Measurements from ENCODE around the gene THADA.

THADA gene

GRCh38 chr2:43383533-43383932 is 212.3 kb downstream of the THADA start:
- DNase-seq: no peak

- no peak for DNase-seq
Measured at GRCh38 chr2:43379494-43379893, 216.3 kb downstream of the THADA start.

GRCh38 chr2:43377327-43377726 is 218.5 kb downstream of the THADA start:
- DNase-seq: no peak

GRCh38 chr2:43376523-43377198 is 219.2 kb downstream of the THADA start:
- no peak for DNase-seq

- no peak for DNase-seq
Measured at GRCh38 chr2:43375746-43376522, 219.9 kb downstream of the THADA start.

- no peak for DNase-seq
Measured at GRCh38 chr2:43372416-43373081, 223.3 kb downstream of the THADA start.

GRCh38 chr2:43370705-43371104 is 225.1 kb downstream of the THADA start:
- no peak for DNase-seq

- no peak for DNase-seq
Measured at GRCh38 chr2:43370146-43370545, 225.7 kb downstream of the THADA start.

GRCh38 chr2:43368483-43369385 is 227.1 kb downstream of the THADA start:
- DNase-seq: no peak

GRCh38 chr2:43367012-43367782 is 228.6 kb downstream of the THADA start:
- DNase-seq: no peak

- no peak for DNase-seq
Measured at GRCh38 chr2:43363120-43363519, 232.7 kb downstream of the THADA start.

- DNase-seq: no peak
Measured at GRCh38 chr2:43361286-43361685, 234.6 kb downstream of the THADA start.

GRCh38 chr2:43360137-43360536 is 235.7 kb downstream of the THADA start:
- DNase-seq: no peak

GRCh38 chr2:43358410-43359201 is 237.2 kb downstream of the THADA start:
- DNase-seq: peak; percentile 24

GRCh38 chr2:43356774-43357173 is 239.1 kb downstream of the THADA start:
- no peak for DNase-seq

- no peak for DNase-seq
Measured at GRCh38 chr2:43355399-43355798, 240.4 kb downstream of the THADA start.

- DNase-seq: no peak
Measured at GRCh38 chr2:43349904-43350303, 245.9 kb downstream of the THADA start.

GRCh38 chr2:43348908-43349661 is 246.8 kb downstream of the THADA start:
- DNase-seq: no peak

GRCh38 chr2:43347746-43348145 is 248.1 kb downstream of the THADA start:
- DNase-seq: no peak
